Activated CD8-positive, alpha-beta memory T cell treated with anti-CD3 and anti-CD28 coated beads for 4 hours (primary cell): Measurements from ENCODE around the gene WDR47.
A peak's percentile ranks its signal among the peaks of the same experiment; 100 is the strongest.
"Not testable (repeated sequence)": the region's sequence is repeated elsewhere in the genome, so short reads cannot be mapped to it uniquely, and the experiment has no call there.

Experiments
- DNase-seq, 2 donors: peaks; one replicate each; pipeline ENCODE4 v3.0.0-alpha.2; 2020; ENCODE audit warnings: low read depth in 2 of 2

The WDR47 gene

GRCh38 chr1:109052145-109052544 is 10.2 kb upstream of the WDR47 start:
- DNase-seq = not testable (repeated sequence)

- no peak for DNase-seq
Measured at GRCh38 chr1:109050228-109050995, 8.5 kb upstream of the WDR47 start.

- DNase-seq = no peak
Measured at GRCh38 chr1:109048335-109048734, 6.4 kb upstream of the WDR47 start.

GRCh38 chr1:109047339-109047738 is 5.4 kb upstream of the WDR47 start:
- no peak for DNase-seq

GRCh38 chr1:109046671-109047070 is 4.8 kb upstream of the WDR47 start:
- no peak for DNase-seq

- DNase-seq = no peak
Measured at GRCh38 chr1:109045595-109045994, 3.7 kb upstream of the WDR47 start.

- DNase-seq = peak in 1 of 2 donors; percentile 2
Measured at GRCh38 chr1:109040989-109041620, 797 bp downstream of the WDR47 start.

- no peak for DNase-seq
Measured at GRCh38 chr1:109040627-109040988, 1.3 kb downstream of the WDR47 start.

- no peak for DNase-seq
Measured at GRCh38 chr1:109034382-109034781, 7.5 kb downstream of the WDR47 start.

GRCh38 chr1:109029493-109029892 is 12.4 kb downstream of the WDR47 start:
- not testable (repeated sequence) for DNase-seq

- DNase-seq = no peak
Measured at GRCh38 chr1:109027841-109028240, 14.1 kb downstream of the WDR47 start.

GRCh38 chr1:109025694-109026093 is 16.2 kb downstream of the WDR47 start:
- DNase-seq = no peak

- DNase-seq = no peak
Measured at GRCh38 chr1:109024646-109025045, 17.3 kb downstream of the WDR47 start.

GRCh38 chr1:109020693-109021257 is 21.1 kb downstream of the WDR47 start:
- no peak for DNase-seq

GRCh38 chr1:109017719-109018118 is 24.2 kb downstream of the WDR47 start:
- DNase-seq = not testable (repeated sequence)

GRCh38 chr1:109017134-109017533 is 24.8 kb downstream of the WDR47 start:
- DNase-seq = no peak

- no peak for DNase-seq
Measured at GRCh38 chr1:109011335-109011734, 30.6 kb downstream of the WDR47 start.

- DNase-seq = not testable (repeated sequence)
Measured at GRCh38 chr1:108996622-108997021, 45.3 kb downstream of the WDR47 start.

GRCh38 chr1:108983114-108983513 is 58.8 kb downstream of the WDR47 start:
- no peak for DNase-seq

GRCh38 chr1:108976658-108977057 is 65.2 kb downstream of the WDR47 start:
- DNase-seq = no peak

GRCh38 chr1:108972951-108973350 is 69.0 kb downstream of the WDR47 start:
- DNase-seq = no peak

GRCh38 chr1:108969346-108969745 is 72.6 kb downstream of the WDR47 start:
- no peak for DNase-seq

GRCh38 chr1:108963052-108963686 is 78.7 kb downstream of the WDR47 start, which contains the start of gene CLCC1:
Gene CLCC1 (minus strand): TSS chr1:108963484. CDS start chr1:108950437, 13,047 bp downstream.
- DNase-seq = peak; percentile 78 to 81
